IPS-20b (cell line): ENCODE measurements around the gene LAMA2.

Experiments used
- H3K27ac ChIP-seq: one replicate; pipeline ENCODE4 v1.5.1; 2013; ENCODE audit warnings: low read length
- H3K27me3 ChIP-seq: 2 replicates; pipeline ENCODE4 v1.6.1; 2013; ENCODE audit warnings: mild to moderate bottlenecking, low read length, inconsistent platforms; ENCODE audit not compliant: insufficient read depth
- H3K36me3 ChIP-seq: 2 replicates; pipeline ENCODE4 v1.6.1; 2013; ENCODE audit warnings: low read depth, mild to moderate bottlenecking, inconsistent platforms, low read length, moderate library complexity; ENCODE audit not compliant: insufficient read depth
- H3K4me1 ChIP-seq: 2 replicates; pipeline ENCODE4 v1.6.1; 2013; ENCODE audit warnings: mild to moderate bottlenecking, control low read depth, inconsistent platforms, low read length, moderate library complexity; ENCODE audit not compliant: insufficient read depth
- H3K4me3 ChIP-seq: 2 replicates; pipeline ENCODE4 v1.5.1; 2013; ENCODE audit warnings: mild to moderate bottlenecking, low read length, inconsistent platforms
- H3K9ac ChIP-seq: 2 replicates; pipeline ENCODE4 v1.6.1; 2013; ENCODE audit warnings: low read depth, mild to moderate bottlenecking, inconsistent platforms, low read length, moderate library complexity
- H3K9me3 ChIP-seq: 2 replicates; pipeline ENCODE4 v1.6.1; 2013; ENCODE audit warnings: mild to moderate bottlenecking, low read depth, low read length, inconsistent platforms; ENCODE audit not compliant: insufficient read depth

Gene LAMA2

DNA sequence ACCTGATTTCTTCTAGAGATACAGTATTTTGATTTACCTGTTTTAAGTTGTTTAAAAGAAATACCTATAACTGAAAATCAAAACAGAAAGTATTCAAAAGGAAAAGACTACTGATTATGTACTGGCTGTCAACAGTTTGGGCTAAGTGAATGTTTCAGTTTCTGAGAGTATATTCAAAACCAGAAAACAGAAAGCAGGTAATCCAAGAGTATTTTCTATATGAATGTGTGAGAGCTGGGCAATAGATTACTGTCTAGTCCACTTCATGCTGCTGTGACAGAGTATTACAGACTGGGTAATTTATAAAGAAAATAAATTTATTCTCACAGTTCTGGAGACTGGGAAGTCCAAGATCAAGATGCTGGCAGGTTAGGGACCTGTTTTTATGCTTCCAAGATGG is 566.0 kb downstream of the LAMA2 start:
- Histone ChIP-seq H3K27me3 (no peaks in the 10 kb centered on the region), H3K36me3 (no peaks in the 10 kb centered on the region), H3K4me3 (no peak overlapping the region), H3K27ac (no peak overlapping the region), H3K9me3 (no peaks in the 10 kb centered on the region), H3K4me1 (peaks cover 9% of the 10 kb centered on the region; the same call in 1 of the 2 replicates), H3K9ac (no peak overlapping the region)

DNA sequence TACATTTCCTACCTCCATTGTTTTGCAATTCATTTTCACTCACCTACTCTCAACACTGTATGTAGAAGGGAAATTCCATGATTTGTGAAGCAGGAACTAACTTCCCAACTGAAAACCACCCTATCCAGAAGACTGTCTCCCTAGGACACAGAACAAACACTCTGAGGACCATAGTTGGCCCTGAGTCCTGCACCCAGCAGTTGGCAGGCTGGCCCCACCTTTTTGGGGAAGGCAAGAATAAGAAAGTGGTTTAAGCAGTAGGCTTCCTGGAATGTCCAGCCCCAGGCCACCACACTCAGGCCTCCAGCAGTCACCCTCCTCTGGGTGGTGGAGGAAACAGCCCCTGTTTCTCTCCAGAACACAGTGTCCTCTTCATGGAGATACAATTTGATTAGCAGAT is 568.2 kb downstream of the LAMA2 start:
- H3K36me3 ChIP-seq, result no peaks in the 10 kb centered on the region
- no peak overlapping the region for H3K4me3 ChIP-seq
- no peak overlapping the region for H3K9ac ChIP-seq
- no peak overlapping the region for H3K27ac ChIP-seq
- H3K27me3 ChIP-seq, result no peaks in the 10 kb centered on the region
- no peaks in the 10 kb centered on the region for H3K9me3 ChIP-seq
- H3K4me1 ChIP-seq, result peaks cover 7% of the 10 kb centered on the region; the same call in 1 of the 2 replicates

DNA sequence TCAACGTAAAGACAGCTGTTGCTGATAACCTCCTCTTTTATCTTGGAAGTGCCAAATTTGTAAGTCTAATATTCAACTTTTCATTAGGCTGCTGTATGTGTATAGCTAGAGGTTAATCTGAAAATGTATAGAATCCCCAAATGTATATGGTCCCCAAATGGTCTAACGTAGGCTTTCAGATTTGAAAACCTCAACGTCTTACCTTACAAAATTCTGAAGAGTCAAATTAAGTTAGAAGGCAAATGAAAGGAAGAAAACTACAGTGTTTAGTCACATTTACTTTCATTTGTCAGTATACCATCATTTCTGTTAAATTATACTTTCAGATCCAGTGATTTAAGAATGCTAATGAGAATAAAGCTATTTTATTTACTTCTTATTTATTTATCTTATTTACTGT is 570.1 kb downstream of the LAMA2 start:
- no peaks in the 10 kb centered on the region for H3K27me3 ChIP-seq
- H3K9me3 ChIP-seq, result no peaks in the 10 kb centered on the region
- H3K9ac ChIP-seq, result no peak overlapping the region
- H3K4me1 ChIP-seq, result no peaks in the 10 kb centered on the region
- H3K27ac ChIP-seq, result no peak overlapping the region
- no peak overlapping the region for H3K4me3 ChIP-seq
- H3K36me3 ChIP-seq, result no peaks in the 10 kb centered on the region

- H3K4me1 ChIP-seq, result no peaks in the 10 kb centered on the region; the same call in 1 of the 2 replicates
- H3K36me3 ChIP-seq, result no peaks in the 10 kb centered on the region
- H3K4me3 ChIP-seq, result no peak overlapping the region
- no peak overlapping the region for H3K9ac ChIP-seq
- no peak overlapping the region for H3K27ac ChIP-seq
- H3K27me3 ChIP-seq, result no peaks in the 10 kb centered on the region
- no peaks in the 10 kb centered on the region for H3K9me3 ChIP-seq
Observed at GRCh38 chr6:129454488-129454887, 571.5 kb downstream of the LAMA2 start.

DNA sequence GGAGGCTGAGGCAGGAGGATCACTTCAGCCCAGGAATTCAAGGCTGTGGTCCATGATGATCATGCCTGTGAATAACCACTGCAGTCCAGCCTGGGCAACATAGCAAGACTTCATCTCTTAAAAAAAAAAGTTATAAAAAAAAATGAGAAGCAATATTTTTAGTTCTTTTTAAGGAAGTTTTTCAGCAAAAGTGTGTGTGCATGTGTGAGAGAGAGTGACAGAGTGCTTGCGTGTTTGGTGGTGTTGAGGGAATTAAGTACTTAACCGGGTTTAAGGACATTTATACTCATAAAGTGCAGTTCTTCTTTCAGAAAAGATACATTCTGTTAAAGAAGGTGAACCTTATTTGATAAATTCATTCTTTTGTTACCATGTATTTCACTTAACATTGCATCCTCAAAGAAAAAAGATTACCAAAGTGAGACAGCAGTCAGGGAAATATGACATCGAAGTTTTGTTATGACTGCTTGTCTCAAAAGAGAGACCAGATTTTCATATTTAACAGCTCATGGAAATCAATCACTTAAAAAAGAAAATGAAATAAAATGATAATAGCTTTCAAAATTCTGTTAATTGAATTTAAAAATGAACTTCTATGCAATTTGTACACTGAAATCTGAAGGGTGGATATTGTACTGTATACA is 572.3 kb downstream of the LAMA2 start:
- Histone ChIP-seq H3K4me1 (peaks cover 5% of the 10 kb centered on the region), H3K9ac (no peak overlapping the region), H3K36me3 (no peaks in the 10 kb centered on the region), H3K27ac (no peak overlapping the region), H3K4me3 (no peak overlapping the region), H3K9me3 (no peaks in the 10 kb centered on the region), H3K27me3 (no peaks in the 10 kb centered on the region)

GRCh38 chr6:129460221-129460620 is 577.3 kb downstream of the LAMA2 start:
- Histone ChIP-seq H3K27ac (no peak overlapping the region), H3K9ac (no peak overlapping the region), H3K4me1 (peaks cover 21% of the 10 kb centered on the region), H3K4me3 (no peak overlapping the region), H3K9me3 (no peaks in the 10 kb centered on the region), H3K36me3 (no peaks in the 10 kb centered on the region), H3K27me3 (no peaks in the 10 kb centered on the region)

DNA sequence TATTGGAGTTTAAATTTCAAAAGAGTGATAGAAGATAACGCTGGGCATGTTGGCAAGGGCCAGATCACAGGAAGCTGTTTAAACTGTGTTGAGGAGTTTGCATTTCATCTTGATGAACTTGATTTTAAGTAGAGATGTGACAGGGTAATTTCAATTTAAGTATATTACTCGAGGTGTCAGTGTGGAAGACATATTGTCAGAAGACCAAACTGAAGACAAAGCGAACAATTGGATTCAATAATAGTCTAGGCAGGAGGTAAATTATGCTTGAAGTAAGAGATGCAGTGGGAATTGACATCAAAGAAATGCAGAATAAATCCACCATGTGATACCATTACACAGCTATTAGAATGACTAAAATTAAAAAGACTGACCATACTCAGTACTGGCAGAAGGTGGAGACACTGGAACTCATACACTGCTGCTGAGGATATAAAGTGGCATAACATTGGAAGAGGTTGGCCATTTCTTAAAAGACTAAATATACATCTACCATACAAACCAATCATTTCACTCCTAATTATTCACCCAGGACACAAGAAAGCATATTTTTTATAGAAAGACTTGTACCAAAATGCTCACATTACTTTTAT is 586.2 kb downstream of the LAMA2 start:
- H3K4me1 ChIP-seq, result peaks cover 5% of the 10 kb centered on the region; the same call in 1 of the 2 replicates
- no peak overlapping the region for H3K9ac ChIP-seq
- H3K36me3 ChIP-seq, result no peaks in the 10 kb centered on the region
- H3K27me3 ChIP-seq, result no peaks in the 10 kb centered on the region
- H3K4me3 ChIP-seq, result no peak overlapping the region
- no peaks in the 10 kb centered on the region for H3K9me3 ChIP-seq
- no peak overlapping the region for H3K27ac ChIP-seq

DNA sequence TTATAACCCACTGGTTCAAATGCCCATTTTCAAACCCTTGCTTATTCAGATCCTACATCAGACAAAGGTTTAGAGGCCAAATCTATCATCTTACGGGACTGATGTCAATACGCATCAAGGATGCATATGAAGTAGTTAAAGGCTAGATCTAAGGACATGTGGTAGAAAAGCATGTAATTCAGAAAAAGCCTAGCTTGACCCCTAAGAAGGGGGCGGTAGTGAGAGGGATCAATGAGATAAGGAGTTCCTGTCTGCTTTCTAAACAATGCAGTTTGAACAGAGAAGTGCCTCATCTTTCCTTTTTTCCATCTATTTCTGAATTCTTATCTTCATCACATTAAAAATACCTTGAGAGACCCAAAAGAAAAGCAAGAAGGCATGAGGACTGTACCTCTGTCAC is 589.3 kb downstream of the LAMA2 start:
- Histone ChIP-seq H3K9ac (no peak overlapping the region), H3K27ac (no peak overlapping the region), H3K27me3 (no peaks in the 10 kb centered on the region), H3K4me3 (no peak overlapping the region), H3K9me3 (no peaks in the 10 kb centered on the region), H3K36me3 (no peaks in the 10 kb centered on the region), H3K4me1 (0 out of 2 replicates have a peak, but pooled peaks cover 4% of the 10 kb centered on the region)

DNA sequence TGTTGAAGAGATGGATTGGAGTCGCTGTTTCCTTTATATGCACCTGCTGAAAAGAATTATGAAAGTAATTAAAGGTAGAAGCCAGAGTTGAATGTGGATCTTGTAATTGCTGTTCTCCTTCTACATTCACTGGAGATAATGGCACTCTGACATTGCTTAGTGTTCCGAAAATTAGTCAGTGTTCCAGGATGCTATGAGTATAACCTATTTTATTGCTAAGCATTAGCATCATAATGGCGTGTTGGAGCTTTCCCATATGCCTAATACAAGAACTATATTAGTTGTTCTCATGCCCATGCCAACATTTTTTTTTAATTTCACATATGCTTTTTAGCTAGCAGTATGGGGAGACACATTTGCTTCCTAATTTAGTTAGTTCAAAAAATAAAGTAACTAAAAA is 590.6 kb downstream of the LAMA2 start:
- Histone ChIP-seq H3K27ac (no peak overlapping the region), H3K4me1 (0 out of 2 replicates have a peak, but pooled peaks cover 4% of the 10 kb centered on the region), H3K9me3 (no peaks in the 10 kb centered on the region), H3K27me3 (no peaks in the 10 kb centered on the region), H3K9ac (no peak overlapping the region), H3K4me3 (no peak overlapping the region), H3K36me3 (no peaks in the 10 kb centered on the region)

DNA sequence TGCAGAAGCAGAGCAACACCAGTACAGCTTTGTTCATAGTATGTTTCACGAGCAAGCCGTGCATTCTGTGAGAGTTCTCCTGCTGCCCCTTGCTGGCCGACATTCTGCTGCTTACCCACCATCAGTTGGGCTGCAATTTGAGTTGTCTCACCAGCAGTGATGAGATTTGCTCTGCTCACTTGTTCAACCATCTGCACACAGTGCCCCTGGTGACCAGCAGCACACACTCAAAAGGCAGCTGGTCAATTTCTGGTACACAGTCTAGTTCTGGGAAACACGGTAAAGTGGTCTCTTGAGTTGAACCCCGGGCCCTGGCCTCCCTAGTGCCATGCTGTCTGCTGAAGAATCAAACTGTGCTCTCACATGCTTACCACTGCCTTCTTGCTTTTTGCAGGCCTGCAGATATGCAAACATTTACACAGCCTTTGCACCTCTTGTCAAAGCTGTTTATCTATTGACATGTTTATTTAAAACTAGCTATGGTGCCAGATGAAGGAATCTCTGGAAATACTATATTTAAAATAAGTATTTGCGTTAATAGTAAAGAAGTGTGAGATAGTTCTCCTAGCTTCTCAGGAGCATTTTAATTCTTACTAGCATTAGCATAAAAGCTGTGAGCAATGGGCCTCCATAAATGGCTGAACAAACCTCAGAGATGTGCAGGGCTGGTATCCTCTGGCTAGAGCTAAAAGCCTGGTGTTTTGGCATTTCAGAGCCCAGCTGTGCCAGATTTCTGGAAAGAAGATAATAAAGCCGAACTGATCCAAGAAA is 592.7 kb downstream of the LAMA2 start:
- H3K36me3 ChIP-seq, result no peaks in the 10 kb centered on the region
- H3K9me3 ChIP-seq, result no peaks in the 10 kb centered on the region
- no peak overlapping the region for H3K27ac ChIP-seq
- 0 out of 2 replicates have a peak, but pooled peaks cover 4% of the 10 kb centered on the region for H3K4me1 ChIP-seq
- H3K9ac ChIP-seq, result no peak overlapping the region
- no peak overlapping the region for H3K4me3 ChIP-seq
- H3K27me3 ChIP-seq, result no peaks in the 10 kb centered on the region

DNA sequence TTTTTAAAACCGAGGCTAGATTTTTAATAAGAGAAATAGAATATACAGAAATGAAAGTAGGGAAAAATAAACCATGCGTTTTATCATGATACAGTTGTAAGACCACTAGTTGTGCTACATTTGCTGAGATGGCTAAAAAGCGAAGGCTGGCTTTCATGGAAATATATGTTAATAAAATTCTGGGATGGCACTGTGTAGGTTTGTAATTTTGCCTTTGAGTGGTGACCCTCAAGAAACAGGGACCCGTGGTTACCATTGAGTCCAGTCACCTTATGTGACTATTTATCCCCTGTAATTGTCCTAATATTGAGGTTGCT is 593.3 kb downstream of the LAMA2 start:
- Histone ChIP-seq H3K36me3 (no peaks in the 10 kb centered on the region), H3K9me3 (no peaks in the 10 kb centered on the region), H3K4me1 (0 out of 2 replicates have a peak, but pooled peaks cover 4% of the 10 kb centered on the region), H3K27ac (no peak overlapping the region), H3K9ac (no peak overlapping the region), H3K4me3 (no peak overlapping the region), H3K27me3 (no peaks in the 10 kb centered on the region)

- H3K9ac ChIP-seq, result no peak overlapping the region
- H3K4me3 ChIP-seq, result no peak overlapping the region
- 0 out of 2 replicates have a peak, but pooled peaks cover 4% of the 10 kb centered on the region for H3K4me1 ChIP-seq
- no peaks in the 10 kb centered on the region for H3K27me3 ChIP-seq
- H3K9me3 ChIP-seq, result no peaks in the 10 kb centered on the region
- H3K36me3 ChIP-seq, result no peaks in the 10 kb centered on the region
- H3K27ac ChIP-seq, result no peak overlapping the region
Observed at GRCh38 chr6:129476810-129477209, 593.9 kb downstream of the LAMA2 start.
